GM21390 (cell line): ENCODE data around the gene SPCS1.
A peak's percentile ranks its signal among the peaks of the same experiment; 100 is the strongest.
"Not testable (repeated sequence)": the region's sequence is repeated elsewhere in the genome, so short reads cannot be mapped to it uniquely, and the experiment has no call there.

Experiments used
- ATAC-seq: cut with Tn5 transposase; IDR thresholded peaks from one replicate; pipeline ENCODE4 v1.9.1; 2021; ENCODE audit not compliant: unreplicated experiment

The SPCS1 gene

GRCh38 chr3:52705688-52706686 is at the start of gene SPCS1, which contains the start of gene GLT8D1:
TSS of gene SPCS1 (plus strand) at chr3:52706106. CDS start at chr3:52706247, 141 bp downstream.
TSS of gene GLT8D1 (minus strand) at chr3:52705791. CDS start at chr3:52700460, 5,331 bp downstream.
- peak; percentile 74 for ATAC-seq

- ATAC-seq: no peak
These were observed 45.9 kb upstream of the SPCS1 start for GRCh38 chr3:52660046-52660445.

- no peak for ATAC-seq
These were observed 42.8 kb upstream of the SPCS1 start for GRCh38 chr3:52663098-52663497.

- peak; percentile 83 for ATAC-seq
These were observed 35.0 kb upstream of the SPCS1 start for GRCh38 chr3:52670621-52671521.

GRCh38 chr3:52671676-52672075 is 34.2 kb upstream of the SPCS1 start:
- ATAC-seq: no peak

GRCh38 chr3:52676201-52676600 is 29.7 kb upstream of the SPCS1 start:
- not testable (repeated sequence) for ATAC-seq

- no peak for ATAC-seq
These were observed 27.4 kb upstream of the SPCS1 start for GRCh38 chr3:52678265-52679198.

GRCh38 chr3:52679199-52679538 is 26.7 kb upstream of the SPCS1 start:
- no peak for ATAC-seq

- ATAC-seq: no peak
These were observed 26.1 kb upstream of the SPCS1 start for GRCh38 chr3:52679811-52680210.

- ATAC-seq: no peak
These were observed 24.3 kb upstream of the SPCS1 start for GRCh38 chr3:52681596-52681995.

GRCh38 chr3:52682016-52682415 is 23.9 kb upstream of the SPCS1 start:
- ATAC-seq: no peak

GRCh38 chr3:52683611-52684010 is 22.3 kb upstream of the SPCS1 start:
- no peak for ATAC-seq

- no peak for ATAC-seq
These were observed 21.7 kb upstream of the SPCS1 start for GRCh38 chr3:52684184-52684583.

- peak; percentile 72 for ATAC-seq
These were observed 20.6 kb upstream of the SPCS1 start for GRCh38 chr3:52685285-52685708.

GRCh38 chr3:52685709-52686691 is 19.9 kb upstream of the SPCS1 start, which contains the start of the genes GNL3 and PBRM1:
TSS of gene GNL3 (plus strand) at chr3:52686032. CDS start at chr3:52686093, 61 bp downstream.
TSS of gene PBRM1 (minus strand) at chr3:52685913.
- ATAC-seq: peak; percentile 65

GRCh38 chr3:52688266-52688665 is 17.6 kb upstream of the SPCS1 start:
- no peak for ATAC-seq

- no peak for ATAC-seq
These were observed 16.8 kb upstream of the SPCS1 start for GRCh38 chr3:52689151-52689550.

- no peak for ATAC-seq
These were observed 15.3 kb upstream of the SPCS1 start for GRCh38 chr3:52690560-52690959.

- no peak for ATAC-seq
These were observed 12.8 kb upstream of the SPCS1 start for GRCh38 chr3:52693071-52693470.
